ENCODE data around the gene SRRD.

The SRRD gene

GRCh38 chr22:26453812-26454500 lies 29.7 kb upstream of the SRRD start:
- peak; percentile 9 for DNase-seq

GRCh38 chr22:26457661-26458272 lies 25.9 kb upstream of the SRRD start:
- DNase-seq: no peak

GRCh38 chr22:26460202-26460601 lies 23.5 kb upstream of the SRRD start:
- DNase-seq: no peak

- peak; percentile 65 for DNase-seq
These were observed 22.4 kb upstream of the SRRD start for GRCh38 chr22:26461188-26461810.

GRCh38 chr22:26462051-26462450 lies 21.6 kb upstream of the SRRD start:
- DNase-seq: no peak

GRCh38 chr22:26462641-26463040 lies 21.0 kb upstream of the SRRD start:
- DNase-seq: peak; percentile 41

GRCh38 chr22:26463101-26463661 lies 20.5 kb upstream of the SRRD start:
- DNase-seq: peak; percentile 54

- no peak for DNase-seq
These were observed 20.0 kb upstream of the SRRD start for GRCh38 chr22:26463688-26464087.

GRCh38 chr22:26464312-26464711 lies 19.4 kb upstream of the SRRD start:
- no peak for DNase-seq

- DNase-seq: peak; percentile 81
These were observed 17.5 kb upstream of the SRRD start for GRCh38 chr22:26466196-26466595.

GRCh38 chr22:26470807-26471206 lies 12.9 kb upstream of the SRRD start:
- no peak for DNase-seq

- DNase-seq: peak; percentile 22
These were observed 12.2 kb upstream of the SRRD start for GRCh38 chr22:26471522-26471921.

- DNase-seq: peak; percentile 35
These were observed 9.0 kb upstream of the SRRD start for GRCh38 chr22:26474682-26475081.

GRCh38 chr22:26476705-26477340 lies 6.9 kb upstream of the SRRD start:
- DNase-seq: no peak

- DNase-seq: peak; percentile 41
These were observed 6.3 kb upstream of the SRRD start for GRCh38 chr22:26477341-26477731.

GRCh38 chr22:26479043-26479791 lies 4.5 kb upstream of the SRRD start:
- peak; percentile 94 for DNase-seq

GRCh38 chr22:26479792-26480610 lies 3.7 kb upstream of the SRRD start:
- peak; percentile 81 for DNase-seq

- DNase-seq: peak; percentile 25
These were observed 3.1 kb upstream of the SRRD start for GRCh38 chr22:26480611-26480932.

GRCh38 chr22:26481112-26481693 lies 2.5 kb upstream of the SRRD start:
- DNase-seq: no peak

GRCh38 chr22:26481694-26482093 lies 2.0 kb upstream of the SRRD start:
- DNase-seq: no peak

GRCh38 chr22:26482161-26482560 lies 1.5 kb upstream of the SRRD start:
- DNase-seq: peak; percentile 30

- DNase-seq: no peak
These were observed 636 bp upstream of the SRRD start for GRCh38 chr22:26483043-26483438.
